Endothelial cell of umbilical vein (primary cell): Measurements from ENCODE around the gene STARD3NL.

Experiments used
- EZH2 ChIP-seq: IDR thresholded peaks from 2 replicates; pipeline ENCODE4 v1.6.1; 2012; ENCODE audit warnings: borderline replicate concordance, low read depth, mild to moderate bottlenecking, moderate library complexity, low read length, inconsistent platforms; ENCODE audit not compliant: severe bottlenecking
- POLR2A ChIP-seq: IDR thresholded peaks from 2 replicates; pipeline ENCODE4 v1.6.1; 2012; ENCODE audit warnings: low read depth, mild to moderate bottlenecking, control low read depth, low read length
- TF ChIP-seq, protein P1 (sequence below), 2 donors: IDR thresholded peaks; 1 replicate in 1 of 2; 2 replicates in 1 of 2; pipeline ENCODE4 v1.5.1; 2011; ENCODE audit warnings: low read length in 2 of 2, mild to moderate bottlenecking in 2 of 2, moderate library complexity in 2 of 2, control low read depth in 1 of 2, inconsistent platforms in 1 of 2, low read depth in 1 of 2; ENCODE audit not compliant: insufficient read depth in 1 of 2; ENCODE audit errors: extremely low read depth in 1 of 2
- TF ChIP-seq, protein P2 (sequence below): IDR thresholded peaks from 2 replicates; pipeline ENCODE4 v1.6.1; 2011; ENCODE audit not compliant: insufficient read depth, insufficient read length

DNA sequence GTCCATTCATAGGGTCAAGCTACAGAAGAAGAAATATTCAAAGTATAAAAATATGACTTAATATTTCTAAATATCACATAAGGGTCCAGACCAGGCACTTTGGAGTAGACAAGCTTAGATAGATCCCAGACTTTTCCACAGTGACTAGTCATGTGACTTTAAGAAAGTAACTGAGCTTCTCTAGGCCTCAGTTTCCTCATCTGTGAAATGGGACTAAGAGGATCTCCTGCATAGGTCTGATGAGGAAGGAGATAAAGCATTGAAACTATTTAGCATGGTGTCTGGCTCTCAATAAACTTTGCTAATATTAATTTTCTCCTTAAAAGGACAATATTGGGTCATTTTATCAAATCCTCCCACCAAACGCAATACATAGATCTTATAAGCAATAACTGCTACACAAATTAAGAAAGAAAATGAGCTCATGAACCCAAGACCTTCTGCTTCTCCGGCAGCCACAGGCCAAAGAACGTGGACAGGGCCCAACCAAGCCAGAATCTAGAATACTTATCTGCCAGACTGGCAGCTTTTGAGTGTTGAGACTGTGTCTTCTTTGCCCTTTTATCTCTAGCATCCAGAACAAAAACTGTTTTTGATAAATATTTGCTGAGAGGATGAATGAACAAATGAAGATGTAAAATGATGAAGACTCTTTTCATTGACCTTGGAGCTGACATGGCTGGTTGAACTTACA lies 97.0 kb downstream of the STARD3NL start:
- TF ChIP-seq, protein P1, sequence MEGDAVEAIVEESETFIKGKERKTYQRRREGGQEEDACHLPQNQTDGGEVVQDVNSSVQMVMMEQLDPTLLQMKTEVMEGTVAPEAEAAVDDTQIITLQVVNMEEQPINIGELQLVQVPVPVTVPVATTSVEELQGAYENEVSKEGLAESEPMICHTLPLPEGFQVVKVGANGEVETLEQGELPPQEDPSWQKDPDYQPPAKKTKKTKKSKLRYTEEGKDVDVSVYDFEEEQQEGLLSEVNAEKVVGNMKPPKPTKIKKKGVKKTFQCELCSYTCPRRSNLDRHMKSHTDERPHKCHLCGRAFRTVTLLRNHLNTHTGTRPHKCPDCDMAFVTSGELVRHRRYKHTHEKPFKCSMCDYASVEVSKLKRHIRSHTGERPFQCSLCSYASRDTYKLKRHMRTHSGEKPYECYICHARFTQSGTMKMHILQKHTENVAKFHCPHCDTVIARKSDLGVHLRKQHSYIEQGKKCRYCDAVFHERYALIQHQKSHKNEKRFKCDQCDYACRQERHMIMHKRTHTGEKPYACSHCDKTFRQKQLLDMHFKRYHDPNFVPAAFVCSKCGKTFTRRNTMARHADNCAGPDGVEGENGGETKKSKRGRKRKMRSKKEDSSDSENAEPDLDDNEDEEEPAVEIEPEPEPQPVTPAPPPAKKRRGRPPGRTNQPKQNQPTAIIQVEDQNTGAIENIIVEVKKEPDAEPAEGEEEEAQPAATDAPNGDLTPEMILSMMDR (IDR thresholded peaks at IDR 0.05; ENCODE audit: extremely low read depth in 1 of 2, insufficient read depth in 1 of 2, low read depth in 1 of 2, low read length in 2 of 2) = no peak
- TF ChIP-seq, protein P2, sequence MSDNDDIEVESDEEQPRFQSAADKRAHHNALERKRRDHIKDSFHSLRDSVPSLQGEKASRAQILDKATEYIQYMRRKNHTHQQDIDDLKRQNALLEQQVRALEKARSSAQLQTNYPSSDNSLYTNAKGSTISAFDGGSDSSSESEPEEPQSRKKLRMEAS = no peak
- TF ChIP-seq EZH2 (no peak), POLR2A (no peak)
